ENCODE results near the gene CAST. TPM values are rescaled to one million over a fixed set of nuclear protein-coding genes. Genes with fewer than 3 reads are reported as not detected.

The CAST gene
- total RNA-seq, 2 experiments from 2014 or later = 197 to 200 TPM

- Mint-ChIP-seq H3K9me3 (no peaks in the 10 kb centered on the region), H3K27ac (peak overlapping the region; percentile 99), H3K36me3 (ENCODE audit: low read depth) (peaks cover 61% of the 10 kb centered on the region), H3K27me3 (peaks cover 5% of the 10 kb centered on the region), H3K4me1 (ENCODE audit: low read depth) (peaks cover 86% of the 10 kb centered on the region), H3K4me3 (peak overlapping the region; percentile 98)
- ChIA-PET CTCF (interaction anchor here (1.2 to 2.2 kb wide), 10 partner anchors 9 to 154 kb away, joined by 3 to 8 read pairs (median 4); no protein-coding TSS in a partner anchor), POLR2A (interaction anchor here (0.7 to 3.2 kb wide), 46 partner anchors 8 to 1252 kb away, joined by 3 to 137 read pairs (median 6); partner anchors contain the start of genes ARSK, CAST, ERAP2 and LNPEP)
- Histone ChIP-seq H3K4me1 (ENCODE audit: insufficient read depth, low read length) (peaks cover 62% of the 10 kb centered on the region), H3K27me3 (ENCODE audit: control insufficient read depth in 1 of 2, insufficient read depth in 2 of 2, low read length in 2 of 2) (no peaks in the 10 kb centered on the region), H3K36me3 (ENCODE audit: insufficient read depth, low read length) (peaks cover 18% of the 10 kb centered on the region), H3K9me3 (ENCODE audit: control insufficient read depth in 1 of 2, insufficient read depth in 1 of 2, low read length in 2 of 2) (no peaks in the 10 kb centered on the region), H3K27ac (ENCODE audit: low read depth in 1 of 2, low read length in 2 of 2) (peak overlapping the region; percentile 91 to 96), H3K4me3 (ENCODE audit: low read length) (peak overlapping the region; percentile 79)
- peak; percentile 7 for ATAC-seq (ENCODE audit: poor library complexity)
- no peak for TF ChIP-seq CTCF (IDR thresholded peaks at IDR 0.05)
- intact Hi-C loops (cut with DNase I, micrococcal nuclease) = loop anchor here (2.0 to 10.0 kb wide), 6 partner anchors 16 to 1968 kb away; partner anchors contain the start of genes LNPEP (in 2 of the 2) and RGMB (in 1 of the 2)
- peak in 4 of 14 experiments; percentile 37 to 52 (median 38) for DNase-seq
Measured at GRCh38 chr5:96807075-96807654, 145.0 kb downstream of the CAST start.

GRCh38 chr5:96808541-96808828 lies 146.3 kb downstream of the CAST start:
- CTCF ChIA-PET = interaction anchor here (0.8 to 2.2 kb wide), 11 partner anchors 8 to 189 kb away, joined by 3 to 8 read pairs (median 4); no protein-coding TSS in a partner anchor
- Histone ChIP-seq H3K4me1 (ENCODE audit: insufficient read depth, low read length) (peaks cover 55% of the 10 kb centered on the region), H3K4me3 (ENCODE audit: low read length) (peak overlapping the region; percentile 79), H3K27ac (ENCODE audit: low read depth in 1 of 2, low read length in 2 of 2) (peak overlapping the region; percentile 91 to 96), H3K36me3 (ENCODE audit: insufficient read depth, low read length) (peaks cover 7% of the 10 kb centered on the region), H3K9me3 (ENCODE audit: control insufficient read depth in 1 of 2, insufficient read depth in 1 of 2, low read length in 2 of 2) (no peaks in the 10 kb centered on the region), H3K27me3 (ENCODE audit: control insufficient read depth in 1 of 2, insufficient read depth in 2 of 2, low read length in 2 of 2) (no peaks in the 10 kb centered on the region)
- peaks cover 49% of the 10 kb centered on the region for H3K36me3 Mint-ChIP-seq (ENCODE audit: low read depth)
- POLR2A ChIA-PET = interaction anchor here (0.5 to 3.2 kb wide), 40 partner anchors 8 to 1254 kb away, joined by 3 to 137 read pairs (median 7); partner anchors contain the start of genes ARSK, CAST, ERAP2 and GLRX
- TF ChIP-seq CTCF (IDR thresholded peaks at IDR 0.05) = no peak
- H3K27me3 Mint-ChIP-seq = peaks cover 5% of the 10 kb centered on the region
- DNase-seq = no peak
- peaks cover 75% of the 10 kb centered on the region for H3K4me1 Mint-ChIP-seq (ENCODE audit: low read depth)
- ATAC-seq (ENCODE audit: poor library complexity) = no peak
- H3K9me3 Mint-ChIP-seq = no peaks in the 10 kb centered on the region
- H3K27ac Mint-ChIP-seq = peak overlapping the region; percentile 99
- intact Hi-C loops (cut with DNase I, micrococcal nuclease) = loop anchor here (5.0 to 10.0 kb wide), 5 partner anchors 64 to 1966 kb away; partner anchors contain the start of genes LNPEP (in 2 of the 2) and RGMB (in 1 of the 2)
- peak overlapping the region; percentile 99 for H3K4me3 Mint-ChIP-seq

- H3K27ac Mint-ChIP-seq = peak overlapping the region; percentile 99
- peaks cover 5% of the 10 kb centered on the region for H3K27me3 Mint-ChIP-seq
- peak in 1 of 14 experiments; percentile 18 for DNase-seq
- peaks cover 71% of the 10 kb centered on the region for H3K4me1 Mint-ChIP-seq (ENCODE audit: low read depth)
- Histone ChIP-seq H3K36me3 (ENCODE audit: insufficient read depth, low read length) (peaks cover 3% of the 10 kb centered on the region), H3K4me3 (ENCODE audit: low read length) (peak overlapping the region; percentile 79), H3K4me1 (ENCODE audit: insufficient read depth, low read length) (peaks cover 50% of the 10 kb centered on the region), H3K27ac (ENCODE audit: low read depth in 1 of 2, low read length in 2 of 2) (peak overlapping the region; percentile 91 to 96), H3K9me3 (ENCODE audit: control insufficient read depth in 1 of 2, insufficient read depth in 1 of 2, low read length in 2 of 2) (no peaks in the 10 kb centered on the region), H3K27me3 (ENCODE audit: control insufficient read depth in 1 of 2, insufficient read depth in 2 of 2, low read length in 2 of 2) (no peaks in the 10 kb centered on the region)
- intact Hi-C loops (cut with DNase I, micrococcal nuclease) = loop anchor here (5.0 to 10.0 kb wide), 5 partner anchors 63 to 1966 kb away; partner anchors contain the start of genes LNPEP (in 2 of the 2) and RGMB (in 1 of the 2)
- TF ChIP-seq CTCF (IDR thresholded peaks at IDR 0.05) = no peak
- H3K9me3 Mint-ChIP-seq = no peaks in the 10 kb centered on the region
- H3K4me3 Mint-ChIP-seq = peak overlapping the region; percentile 99
- peaks cover 44% of the 10 kb centered on the region for H3K36me3 Mint-ChIP-seq (ENCODE audit: low read depth)
- POLR2A ChIA-PET = interaction anchor here (0.5 to 3.2 kb wide), 32 partner anchors 8 to 986 kb away, joined by 3 to 137 read pairs (median 7); partner anchors contain the start of genes CAST, ERAP2, GLRX and LNPEP
- CTCF ChIA-PET = interaction anchor here (1.0 to 2.2 kb wide), 9 partner anchors 7 to 188 kb away, joined by 3 to 8 read pairs (median 4); no protein-coding TSS in a partner anchor
- no peak for ATAC-seq (ENCODE audit: poor library complexity)
Measured at GRCh38 chr5:96808868-96809558, 146.8 kb downstream of the CAST start.

All from CD4-positive, alpha-beta T cell (primary cell).